ENCODE data around the gene EML4. TPM values are rescaled to one million over a fixed set of nuclear protein-coding genes. Genes with fewer than 3 reads are reported as not detected.
"Not testable (repeated sequence)": the region's sequence is repeated elsewhere in the genome, so short reads cannot be mapped to it uniquely, and the experiment has no call there.

EML4 gene
- total RNA-seq, 4 donors from 2014 or later, result 20.8 to 29.8 (median 25.3) TPM

- H3K9me3 ChIP-seq, result no peaks in the 10 kb centered on the region
- peaks cover 0 to 7% (median 0%) of the 10 kb centered on the region in 4 donors for H3K4me1 ChIP-seq
Observed at GRCh38 chr2:42376758-42377157, 207.6 kb downstream of the EML4 start.

GRCh38 chr2:42378415-42378814 lies 209.3 kb downstream of the EML4 start:
- TF ChIP-seq CTCF (IDR thresholded peaks at IDR 0.05) (no peak), EP300 (IDR thresholded peaks at IDR 0.05) (no peak), POLR2A (IDR thresholded peaks at IDR 0.05) (no peak)
- no peaks in the 10 kb centered on the region for H3K27me3 ChIP-seq
- no peak overlapping the region for H3K27ac ChIP-seq
- no peak overlapping the region for H3K4me3 ChIP-seq
- WGBS, 2 donors, result 90 to 97% methylated on average over 9 of the region's 9 CpGs
- DNase-seq (ENCODE audit: low spot score in 2 of 2), result no peak
- no peaks in the 10 kb centered on the region for H3K4me1 ChIP-seq
- H3K9me3 ChIP-seq, result no peaks in the 10 kb centered on the region
- no peaks in the 10 kb centered on the region for H3K36me3 ChIP-seq

More at GRCh38 chr2:42376758-42377157, 207.6 kb downstream of the EML4 start:
- WGBS, 2 donors, result 67 to 71% methylated on average over 7 of the region's 7 CpGs
- H3K27me3 ChIP-seq, result no peaks in the 10 kb centered on the region
- DNase-seq (ENCODE audit: low spot score in 2 of 2), result no peak
- H3K36me3 ChIP-seq, result no peaks in the 10 kb centered on the region
- no peak for TF ChIP-seq CTCF (IDR thresholded peaks at IDR 0.05)
- no peak for TF ChIP-seq EP300 (IDR thresholded peaks at IDR 0.05)
- no peak for TF ChIP-seq POLR2A (IDR thresholded peaks at IDR 0.05)
- no peak overlapping the region for H3K4me3 ChIP-seq
- H3K27ac ChIP-seq, result no peak overlapping the region

DNA sequence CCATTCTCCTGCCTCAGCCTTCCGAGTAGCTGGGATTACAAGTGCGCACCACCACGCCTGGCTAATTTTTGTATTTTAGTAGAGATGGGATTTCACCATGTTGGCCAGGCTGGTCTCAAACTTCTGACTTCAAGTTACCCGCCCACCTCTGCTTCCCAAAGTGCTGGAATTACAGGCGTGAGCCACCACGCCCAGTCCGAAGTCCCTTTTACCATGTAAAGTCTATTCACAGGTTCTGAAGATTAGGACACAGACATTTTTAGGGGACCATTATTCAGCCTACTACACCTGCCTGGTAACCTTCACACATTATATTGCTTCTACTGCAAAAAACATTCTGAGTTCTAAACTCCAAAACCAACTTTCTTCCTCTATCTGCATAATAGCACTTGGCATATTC lies 210.9 kb downstream of the EML4 start:
- H3K4me1 ChIP-seq; H3K36me3 ChIP-seq; H3K4me3 ChIP-seq; H3K27ac ChIP-seq; DNase-seq (ENCODE audit: low spot score in 2 of 2); H3K9me3 ChIP-seq; H3K27me3 ChIP-seq: not testable (repeated sequence)
- WGBS, 2 donors, result 95 to 99% methylated on average over 7 of the region's 7 CpGs

- TF ChIP-seq POLR2A (IDR thresholded peaks at IDR 0.05) (no peak), EP300 (IDR thresholded peaks at IDR 0.05) (no peak), CTCF (IDR thresholded peaks at IDR 0.05) (no peak)
- no peak for DNase-seq (ENCODE audit: low spot score in 2 of 2)
- H3K9me3 ChIP-seq, result no peaks in the 10 kb centered on the region
- H3K36me3 ChIP-seq, result no peaks in the 10 kb centered on the region
- WGBS, 2 donors, result 67 to 73% methylated on average over 4 of the region's 4 CpGs
- H3K4me1 ChIP-seq, result no peaks in the 10 kb centered on the region
- H3K27ac ChIP-seq, result no peak overlapping the region
- H3K27me3 ChIP-seq, result no peaks in the 10 kb centered on the region
- no peak overlapping the region for H3K4me3 ChIP-seq
Observed at GRCh38 chr2:42382144-42382543, 213.0 kb downstream of the EML4 start.

Other genes with a start within 250 kb of the EML4 start
- gene PKDCC, start 121.3 kb upstream of the EML4 start, total RNA-seq, result 100 to 1,000 TPM; 155 to 328 (median 200) TPM
- gene COX7A2L, start 191.9 kb downstream of the EML4 start, total RNA-seq, result 100 to 1,000 TPM in 3 of 4 donors, 10 to 100 TPM in 1; 99.9 to 137 (median 107) TPM

Measured in tibial nerve (tissue), 4 donors.